SK-N-MC (cell line): Measurements from ENCODE around the gene GNPTAB.

ENCODE experiments used
- EZH2 ChIP-seq: fragments of 200-600 bp; sonication (generic); IDR thresholded peaks from one replicate; pipeline ENCODE4 v1.6.1; 2017; ENCODE audit warnings: antibody characterized with exemption
- FOXP2 ChIP-seq: optimal IDR thresholded peaks from 2 replicates; pipeline ENCODE3; 2011; ENCODE audit warnings: mild to moderate bottlenecking, moderate library complexity; ENCODE audit not compliant: insufficient read depth; ENCODE audit errors: extremely low read length, control extremely low read depth
- POLR2AphosphoS5 ChIP-seq: IDR thresholded peaks from 2 replicates; pipeline ENCODE4 v1.6.1; 2012; ENCODE audit warnings: mild to moderate bottlenecking, low read depth, low read length, borderline replicate concordance

DNA sequence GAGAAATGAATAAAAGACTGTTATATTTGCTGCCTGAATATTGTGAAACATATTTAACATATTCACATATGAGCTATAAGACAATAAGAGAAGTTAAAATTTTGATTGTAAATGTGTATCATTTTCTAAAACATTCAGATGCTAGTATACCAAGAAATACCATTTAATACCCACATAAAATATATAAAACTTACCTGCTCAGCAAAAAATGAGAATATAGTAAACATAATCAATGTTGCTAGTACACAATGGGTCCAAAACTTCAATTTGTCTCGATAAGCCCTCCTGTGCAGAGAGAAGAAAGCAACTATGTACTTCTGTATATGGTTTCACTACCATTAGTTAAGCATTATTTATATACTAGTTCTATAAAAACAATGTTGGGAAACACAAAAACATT lies 81.9 kb downstream of the GNPTAB start:
- TF ChIP-seq POLR2AphosphoS5: no peak
- TF ChIP-seq EZH2: no peak
- TF ChIP-seq FOXP2: no peak
